Measurements from ENCODE around the gene ALDH7A1. TPM values are rescaled to one million over a fixed set of nuclear protein-coding genes. Genes with fewer than 3 reads are reported as not detected.

ALDH7A1 gene
- total RNA-seq, 1 experiment from 2014 or later, result 148 TPM

GRCh38 chr5:126508962-126509279, 86.1 kb downstream of the ALDH7A1 start:
- Histone ChIP-seq H3K79me1 (ENCODE audit: insufficient read depth, low read depth, low read length, poor library complexity, severe bottlenecking) (no peaks in the 10 kb centered on the region), H4K8ac (replicated peaks; ENCODE audit: insufficient read length, low read depth, low read length) (no peak overlapping the region), H3K9ac (ENCODE audit: extremely low read depth, insufficient read length, low read length) (no peak overlapping the region), H3T11ph (ENCODE audit: low read length) (no peak overlapping the region), H3K23ac (ENCODE audit: insufficient read length, low read depth, low read length) (no peak overlapping the region), H2BK120ac (ENCODE audit: low read depth, low read length, poor library complexity, severe bottlenecking) (no peak overlapping the region), H3K79me2 (ENCODE audit: insufficient read depth, low read length) (no peaks in the 10 kb centered on the region), H4K5ac (ENCODE audit: insufficient read length, low read depth, low read length) (no peak overlapping the region), H2AFZ (ENCODE audit: low read length) (no peak overlapping the region), H4K91ac (ENCODE audit: insufficient read length, low read depth, low read length) (no peak overlapping the region), H4K20me1 (ENCODE audit: control insufficient read depth, insufficient read depth, insufficient read length) (no peaks in the 10 kb centered on the region), H2BK20ac (ENCODE audit: low read depth, low read length, poor library complexity, severe bottlenecking) (no peak overlapping the region), H2BK5ac (ENCODE audit: insufficient read length, low read length) (no peak overlapping the region), H3K27ac (ENCODE audit: insufficient read length, low read depth, low read length) (no peak overlapping the region), H3K23me2 (ENCODE audit: insufficient read length, low read depth, low read length, poor library complexity, severe bottlenecking) (no peaks in the 10 kb centered on the region), H3K14ac (ENCODE audit: insufficient read depth, low read length) (no peak overlapping the region), H2BK15ac (ENCODE audit: low read depth, low read length) (no peak overlapping the region), H3K4ac (ENCODE audit: low read depth, low read length) (no peak overlapping the region), H3K18ac (ENCODE audit: insufficient read length, low read depth, low read length) (no peak overlapping the region), H3K27me3 (ENCODE audit: insufficient read depth, low read length) (no peaks in the 10 kb centered on the region), H3K9me3 (ENCODE audit: control insufficient read depth, low read depth, low read length) (no peaks in the 10 kb centered on the region), H3K56ac (ENCODE audit: insufficient read length, low read depth, low read length) (no peak overlapping the region), H2AK5ac (ENCODE audit: insufficient read length, low read length) (no peak overlapping the region), H2BK12ac (ENCODE audit: insufficient read length, low read depth, low read length) (no peak overlapping the region), H3K4me2 (ENCODE audit: insufficient read depth, insufficient read length, low read length) (no peak overlapping the region), H3K4me1 (ENCODE audit: insufficient read depth, low read length) (no peaks in the 10 kb centered on the region)
- DNase-seq, result no peak
- Mint-ChIP-seq H3K27ac (no peak overlapping the region), H3K4me1 (peaks cover 3 to 7% of the 10 kb centered on the region in 2 experiments; a peak in 2 of 4 replicates), H3K27me3 (ENCODE audit: low read depth) (no peaks in the 10 kb centered on the region; the same call in 1 of the 2 replicates), H3K9me3 (no peaks in the 10 kb centered on the region), H3K4me3 (no peak overlapping the region), H3K36me3 (ENCODE audit: insufficient read depth in 1 of 3, low read depth in 3 of 3) (no peaks in the 10 kb centered on the region)
- TF ChIP-seq CTCF (conservative IDR thresholded peaks at IDR 0.05), result no peak
